OCI-LY7 (cell line): ENCODE measurements around the gene GALNT2. TPM values are rescaled to one million over a fixed set of nuclear protein-coding genes. Genes with fewer than 3 reads are reported as not detected.

Source experiments
- BruUV-seq: library from RNA; stranded (reverse); fragments of 400-500 nt; replicated peaks from 2 replicates; lab custom pipeline; 2021; lab: Mats Ljungman, UMichigan
- CTCF ChIA-PET: fragments of 300-600 bp; sonication (Branson Sonifier 250); formaldehyde crosslinking; loops from one replicate; lab custom pipeline; 2022; ENCODE audit warnings: antibody characterized with exemption; ENCODE audit not compliant: unreplicated experiment; lab: Charles Lee
- POLR2A ChIA-PET: fragments of 300-600 bp; sonication (Branson Sonifier 250); formaldehyde crosslinking; loops from one replicate; lab custom pipeline; 2022; ENCODE audit warnings: antibody characterized with exemption; lab: Charles Lee
- DNase-seq: peaks from one replicate; pipeline ENCODE4 v3.0.0-alpha.2; 2015; ENCODE audit warnings: low spot score
- H2AFZ ChIP-seq: fragments of 200-600 bp; sonication (generic), shearing (Covaris generic); 2 replicates; pipeline ENCODE4 v1.6.1; 2014; ENCODE audit warnings: mild to moderate bottlenecking, antibody characterized with exemption, low read length, moderate library complexity
- H3K27ac ChIP-seq: fragments of 200-600 bp; sonication (generic); 2 replicates; pipeline ENCODE4 v1.5.1; 2014; ENCODE audit warnings: mixed run types, low read depth, mild to moderate bottlenecking, moderate library complexity, low read length, inconsistent platforms; ENCODE audit not compliant: poor library complexity, severe bottlenecking
- H3K36me3 ChIP-seq: fragments of 200-600 bp; sonication (generic); 2 replicates; pipeline ENCODE4 v1.6.1; 2014; ENCODE audit warnings: mild to moderate bottlenecking, antibody characterized with exemption, low read length, moderate library complexity, mixed read lengths; ENCODE audit not compliant: insufficient read depth
- H3K4me1 ChIP-seq: fragments of 200-600 bp; sonication (generic); 2 replicates; pipeline ENCODE4 v1.5.1; 2014; ENCODE audit warnings: mild to moderate bottlenecking, low read length; ENCODE audit not compliant: insufficient read depth, poor library complexity, severe bottlenecking
- H3K4me2 ChIP-seq: fragments of 200-600 bp; sonication (generic); 2 replicates; pipeline ENCODE4 v1.6.1; 2014; ENCODE audit warnings: mild to moderate bottlenecking, low read length
- H3K4me3 ChIP-seq: fragments of 200-600 bp; sonication (generic); 2 replicates; pipeline ENCODE4 v1.5.1; 2014; ENCODE audit warnings: mild to moderate bottlenecking, low read depth, low read length; ENCODE audit not compliant: poor library complexity, severe bottlenecking
- H3K79me2 ChIP-seq: fragments of 200-600 bp; sonication (generic); 2 replicates; pipeline ENCODE4 v1.6.1; 2016; ENCODE audit warnings: low read depth, mild to moderate bottlenecking, low read length, moderate library complexity, mixed read lengths; ENCODE audit not compliant: insufficient read depth
- H3K9me2 ChIP-seq: fragments of 200-600 bp; sonication (generic); 2 replicates; pipeline ENCODE4 v1.6.1; 2016; ENCODE audit warnings: mild to moderate bottlenecking, low read length, mixed read lengths; ENCODE audit not compliant: insufficient read depth
- H3K9me3 ChIP-seq: fragments of 200-600 bp; sonication (generic); 2 replicates; pipeline ENCODE4 v1.6.1; 2014; ENCODE audit warnings: mild to moderate bottlenecking, mixed run types, low read length, mixed read lengths
- H4K20me1 ChIP-seq: fragments of 200-600 bp; sonication (generic); 2 replicates; pipeline ENCODE4 v1.6.1; 2014; ENCODE audit warnings: mild to moderate bottlenecking, antibody characterized with exemption, low read length, moderate library complexity, mixed read lengths; ENCODE audit not compliant: insufficient read depth
- EZH2phosphoT487 ChIP-seq: fragments of 200-600 bp; sonication (generic); IDR thresholded peaks from 2 replicates; pipeline ENCODE4 v1.6.1; 2018; ENCODE audit warnings: low read depth, borderline replicate concordance, mild to moderate bottlenecking, mixed run types, antibody characterized with exemption, low read length, moderate library complexity, mixed read lengths
- intact Hi-C: fragments of 100-400 bp; cut with micrococcal nuclease; formaldehyde crosslinking; loops from one replicate; pipeline ENCODE4 v1.10.0; 2022; ENCODE audit not compliant: unreplicated experiment
- total RNA-seq, 2 experiments: library from RNA; depleted of rRNA in 1 of 2; stranded (reverse); fragments of >200 nt in 1 of 2; shearing (Covaris generic) in 1 of 2; gene quantifications; 2 replicates each; pipeline ENCODE4 v1.2.3, GENCODE V29; 2014 to 2022
- TF ChIP-seq, protein P1 (sequence below): fragments of 200-600 bp; sonication (generic); conservative IDR thresholded peaks from 2 replicates; pipeline ENCODE4 v1.5.1; 2014; ENCODE audit warnings: mild to moderate bottlenecking, antibody characterized with exemption, low read length, moderate library complexity, mixed read lengths

The GALNT2 gene
- total RNA-seq, 2 experiments from 2014 or later = 29.9 to 67.3 TPM

DNA sequence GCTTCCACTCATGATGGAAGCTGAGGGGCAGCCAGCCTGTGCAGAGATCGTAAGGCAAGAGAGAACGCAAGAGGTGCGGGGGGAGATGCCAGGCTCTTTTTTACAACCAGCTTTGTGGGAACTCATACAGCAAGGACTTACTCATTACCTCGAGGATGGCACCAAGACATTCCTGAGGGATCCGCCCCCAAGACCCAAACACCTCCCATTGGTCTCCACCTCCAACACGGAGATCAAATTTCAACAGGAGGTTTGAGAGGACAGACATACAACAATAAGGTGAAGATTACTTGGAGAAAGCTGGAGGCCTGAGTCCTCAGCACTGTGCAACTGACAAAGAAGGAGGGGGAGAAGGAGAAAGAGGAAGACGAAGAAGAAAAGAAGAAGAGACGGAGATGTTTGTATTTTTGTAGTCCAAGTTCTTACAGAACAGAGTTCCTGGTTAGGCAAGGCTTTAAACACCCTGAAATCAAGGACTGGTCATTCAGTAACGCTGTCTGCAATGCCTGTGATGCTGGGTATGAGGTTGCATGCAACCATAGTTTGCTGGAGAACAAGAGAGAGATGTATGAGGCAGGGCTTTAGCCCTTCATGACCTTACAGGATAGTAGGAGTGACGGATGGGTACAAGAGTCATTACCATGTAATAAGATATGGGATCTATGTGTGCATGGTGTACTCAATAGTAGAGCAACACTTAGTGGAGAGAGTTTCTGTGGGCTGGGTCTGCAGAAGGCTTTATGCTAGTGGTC is 19.7 kb upstream of the GALNT2 start:
- no peaks in the 10 kb centered on the region for H3K9me3 ChIP-seq
- no peak overlapping the region for H3K4me3 ChIP-seq
- no peaks in the 10 kb centered on the region for H3K79me2 ChIP-seq
- ChIA-PET CTCF (no interaction called here), POLR2A (no interaction called here)
- no peak overlapping the region for H3K27ac ChIP-seq
- TF ChIP-seq, protein P1, sequence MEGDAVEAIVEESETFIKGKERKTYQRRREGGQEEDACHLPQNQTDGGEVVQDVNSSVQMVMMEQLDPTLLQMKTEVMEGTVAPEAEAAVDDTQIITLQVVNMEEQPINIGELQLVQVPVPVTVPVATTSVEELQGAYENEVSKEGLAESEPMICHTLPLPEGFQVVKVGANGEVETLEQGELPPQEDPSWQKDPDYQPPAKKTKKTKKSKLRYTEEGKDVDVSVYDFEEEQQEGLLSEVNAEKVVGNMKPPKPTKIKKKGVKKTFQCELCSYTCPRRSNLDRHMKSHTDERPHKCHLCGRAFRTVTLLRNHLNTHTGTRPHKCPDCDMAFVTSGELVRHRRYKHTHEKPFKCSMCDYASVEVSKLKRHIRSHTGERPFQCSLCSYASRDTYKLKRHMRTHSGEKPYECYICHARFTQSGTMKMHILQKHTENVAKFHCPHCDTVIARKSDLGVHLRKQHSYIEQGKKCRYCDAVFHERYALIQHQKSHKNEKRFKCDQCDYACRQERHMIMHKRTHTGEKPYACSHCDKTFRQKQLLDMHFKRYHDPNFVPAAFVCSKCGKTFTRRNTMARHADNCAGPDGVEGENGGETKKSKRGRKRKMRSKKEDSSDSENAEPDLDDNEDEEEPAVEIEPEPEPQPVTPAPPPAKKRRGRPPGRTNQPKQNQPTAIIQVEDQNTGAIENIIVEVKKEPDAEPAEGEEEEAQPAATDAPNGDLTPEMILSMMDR = no peak
- no peak for TF ChIP-seq EZH2phosphoT487
- no peaks in the 10 kb centered on the region for H3K4me1 ChIP-seq
- no peaks in the 10 kb centered on the region for H3K36me3 ChIP-seq
- intact Hi-C loops = no loop called here
- BruUV-seq = no TSS peak
- H2AFZ ChIP-seq = no peak overlapping the region
- no peak overlapping the region for H3K4me2 ChIP-seq
- no peaks in the 10 kb centered on the region for H4K20me1 ChIP-seq
- H3K9me2 ChIP-seq = no peaks in the 10 kb centered on the region
- DNase-seq = no peak

DNA sequence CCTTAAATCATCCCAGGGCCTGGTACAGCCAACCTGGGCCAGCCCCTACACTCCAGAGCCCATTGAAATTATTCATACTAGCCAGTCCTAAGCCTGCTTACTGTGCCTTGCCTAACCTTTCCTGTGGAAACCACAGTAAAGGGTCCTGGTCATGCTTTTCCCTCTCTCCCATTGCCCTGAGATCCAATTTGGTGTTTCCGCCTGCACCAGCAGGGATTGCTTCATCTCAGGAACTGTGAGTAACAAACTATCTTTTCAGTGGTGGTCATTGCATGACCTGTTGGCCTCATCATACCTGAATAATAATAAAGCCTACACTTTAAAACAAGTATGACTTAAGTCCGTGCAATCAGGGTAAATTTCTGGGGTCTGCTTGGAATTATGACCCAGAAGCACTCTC is 18.7 kb upstream of the GALNT2 start:
- intact Hi-C loops = no loop called here
- no peaks in the 10 kb centered on the region for H3K9me3 ChIP-seq
- no peak for DNase-seq
- no TSS peak for BruUV-seq
- H3K4me1 ChIP-seq = no peaks in the 10 kb centered on the region
- no peak overlapping the region for H3K4me2 ChIP-seq
- TF ChIP-seq EZH2phosphoT487 = no peak
- TF ChIP-seq, protein P1 = no peak
- CTCF ChIA-PET = no interaction called here
- H3K36me3 ChIP-seq = no peaks in the 10 kb centered on the region
- H4K20me1 ChIP-seq = no peaks in the 10 kb centered on the region
- no peaks in the 10 kb centered on the region for H3K9me2 ChIP-seq
- POLR2A ChIA-PET = no interaction called here
- H3K27ac ChIP-seq = no peak overlapping the region
- H3K79me2 ChIP-seq = no peaks in the 10 kb centered on the region
- H2AFZ ChIP-seq = no peak overlapping the region
- no peak overlapping the region for H3K4me3 ChIP-seq

DNA sequence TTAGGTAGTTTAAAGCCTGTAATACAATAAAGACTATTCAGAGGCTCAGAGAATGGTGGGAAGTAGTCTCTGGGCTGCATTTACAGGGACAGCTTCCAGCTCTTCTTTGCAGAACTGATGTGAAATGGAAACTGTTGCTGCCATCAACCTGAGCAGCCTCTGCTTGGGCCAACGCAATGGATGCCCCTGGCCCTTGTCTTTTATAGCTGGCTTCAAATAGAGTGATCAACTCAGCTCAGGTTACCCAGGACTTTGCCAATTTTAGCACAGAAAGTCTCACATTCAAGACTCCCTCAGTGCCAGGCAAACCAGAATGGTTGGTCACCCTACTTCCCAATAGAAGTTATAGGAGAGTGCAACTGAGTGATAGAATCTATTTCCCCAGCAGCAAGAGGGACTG is 18.1 kb upstream of the GALNT2 start:
- intact Hi-C loops = no loop called here
- CTCF ChIA-PET = no interaction called here
- POLR2A ChIA-PET = no interaction called here

More for the DNA sequence above, 18.1 kb upstream of the GALNT2 start:
- no peak overlapping the region for H3K27ac ChIP-seq
- H3K9me3 ChIP-seq = no peaks in the 10 kb centered on the region
- no TSS peak for BruUV-seq
- no peaks in the 10 kb centered on the region for H3K36me3 ChIP-seq
- H3K9me2 ChIP-seq = no peaks in the 10 kb centered on the region
- H4K20me1 ChIP-seq = no peaks in the 10 kb centered on the region
- no peak overlapping the region for H3K4me2 ChIP-seq
- H3K79me2 ChIP-seq = no peaks in the 10 kb centered on the region
- no peak for DNase-seq
- no peaks in the 10 kb centered on the region for H3K4me1 ChIP-seq
- H2AFZ ChIP-seq = no peak overlapping the region
- TF ChIP-seq EZH2phosphoT487 = no peak
- TF ChIP-seq, protein P1 = no peak
- H3K4me3 ChIP-seq = no peak overlapping the region
